HG03196 (cell line): ENCODE measurements around the gene TNPO1.
"Not testable (repeated sequence)": the region's sequence is repeated elsewhere in the genome, so short reads cannot be mapped to it uniquely, and the experiment has no call there.

Source experiments
- ATAC-seq: cut with Tn5 transposase; IDR thresholded peaks from one replicate; pipeline ENCODE4 v1.9.1; 2021; ENCODE audit not compliant: unreplicated experiment

Gene TNPO1

DNA sequence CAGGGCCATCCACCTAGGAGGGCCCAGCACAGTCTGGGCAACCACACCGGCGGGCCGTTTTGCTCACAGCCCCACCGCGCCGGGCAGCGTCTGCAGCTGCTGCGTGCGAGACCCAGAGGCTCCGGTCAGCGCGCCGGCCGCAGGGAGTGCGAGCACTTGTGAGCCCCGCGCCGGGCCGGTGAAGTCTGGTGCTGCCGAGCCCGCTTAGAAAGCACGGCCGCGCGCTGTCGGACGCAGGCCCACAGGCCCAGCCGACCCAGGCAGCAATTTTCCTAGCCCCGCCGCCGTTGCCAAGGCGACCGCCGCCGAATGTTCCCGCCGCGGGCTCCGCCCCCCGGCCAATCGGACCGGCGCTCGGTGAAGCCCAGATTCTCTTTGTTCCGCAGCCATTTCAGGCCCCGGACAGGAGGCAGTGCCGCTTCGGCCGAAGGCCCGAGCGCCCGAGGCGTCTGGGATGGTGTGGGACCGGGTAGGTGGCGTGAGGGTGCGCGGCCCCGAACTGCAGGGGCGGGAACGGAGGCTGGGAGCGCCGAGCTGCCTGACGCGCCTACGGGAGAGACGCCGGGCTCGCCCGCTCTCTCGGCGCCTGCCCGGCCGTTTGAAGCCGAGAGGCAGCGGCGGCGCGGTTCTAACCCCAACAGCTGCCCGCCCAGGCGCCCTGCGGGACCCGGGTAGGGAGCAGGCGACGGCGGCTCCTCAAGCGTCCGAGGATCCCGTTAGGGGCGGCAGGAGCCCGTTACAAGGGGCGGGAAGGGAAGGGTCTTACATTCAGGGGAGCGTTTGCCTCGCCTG, at the start of gene TNPO1:
TSS of gene TNPO1 (plus strand) at position 378 of the 792 bp plus-strand sequence. CDS start at position 455, 77 bp downstream.
- peak; percentile 83 for ATAC-seq

DNA sequence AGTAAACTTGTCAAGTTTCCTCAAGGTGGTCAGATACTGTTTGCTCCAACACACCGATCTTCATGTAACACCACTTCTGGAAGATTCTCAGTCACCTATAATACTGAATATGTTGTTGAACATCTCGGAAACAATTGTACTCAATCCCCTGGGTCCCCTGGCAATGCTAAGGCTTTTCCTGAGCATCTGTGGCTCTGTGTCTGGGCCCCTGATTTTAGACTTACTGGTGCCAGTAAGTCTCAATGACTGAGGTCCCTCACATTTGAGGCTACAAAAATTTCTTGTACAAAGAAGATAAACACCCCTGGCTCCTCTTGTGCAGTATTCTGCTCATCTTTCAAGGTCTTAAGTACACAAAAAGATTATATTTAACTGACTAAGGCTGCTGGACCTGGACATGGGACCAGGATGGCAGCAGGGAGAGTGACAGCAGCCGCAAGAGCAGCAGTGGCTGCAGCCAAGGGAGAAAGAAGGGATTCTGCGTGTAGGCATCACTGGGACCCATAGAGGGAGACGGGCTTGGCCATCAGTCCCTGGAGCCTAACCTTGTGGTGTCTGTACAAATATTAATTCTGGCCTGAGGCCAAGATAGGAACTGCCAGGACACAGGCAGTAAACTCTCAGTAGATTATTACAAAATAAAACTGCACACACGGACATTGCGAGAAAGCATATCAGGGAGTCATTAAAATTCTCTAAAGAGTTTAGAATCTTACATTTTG, 49.0 kb upstream of the TNPO1 start:
- ATAC-seq, result no peak

DNA sequence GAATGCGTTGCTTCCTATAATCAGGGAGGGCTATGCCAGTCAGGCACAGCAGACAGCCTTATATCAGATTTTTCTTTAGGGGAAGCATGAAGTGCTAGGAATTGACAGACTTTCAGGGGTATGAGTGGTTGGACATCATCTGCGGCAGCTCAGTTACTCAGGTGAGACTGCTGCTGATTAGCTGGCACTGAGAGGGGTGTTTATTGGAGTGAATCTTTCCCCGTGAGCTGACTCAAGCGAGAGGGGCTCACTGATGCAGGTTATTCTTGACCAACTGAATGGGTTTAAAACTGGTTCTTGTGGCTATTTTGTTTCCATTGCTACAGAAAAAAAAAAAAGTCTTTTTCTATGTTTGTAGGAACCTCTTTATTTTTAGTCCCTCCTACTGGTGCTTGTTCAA, 46.2 kb upstream of the TNPO1 start:
- ATAC-seq, result no peak

DNA sequence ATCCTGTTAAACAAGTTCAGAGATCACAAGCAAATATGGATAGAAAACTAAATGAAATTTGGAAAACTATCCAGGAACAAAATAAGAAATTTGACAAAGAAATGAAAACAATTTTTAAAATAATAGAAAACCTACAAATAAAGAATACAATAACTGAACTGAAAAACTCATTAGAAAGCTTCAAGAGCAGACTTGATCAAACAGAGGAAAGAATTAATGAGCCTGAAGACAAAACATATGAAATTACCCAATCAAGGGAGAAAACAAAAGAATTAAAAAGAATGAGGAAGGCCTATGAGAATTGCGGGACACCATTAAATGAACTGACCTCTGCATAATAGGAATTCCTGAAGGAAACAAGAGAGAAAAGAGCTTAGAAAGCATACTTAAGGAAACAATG, 39.8 kb upstream of the TNPO1 start:
- no peak for ATAC-seq

DNA sequence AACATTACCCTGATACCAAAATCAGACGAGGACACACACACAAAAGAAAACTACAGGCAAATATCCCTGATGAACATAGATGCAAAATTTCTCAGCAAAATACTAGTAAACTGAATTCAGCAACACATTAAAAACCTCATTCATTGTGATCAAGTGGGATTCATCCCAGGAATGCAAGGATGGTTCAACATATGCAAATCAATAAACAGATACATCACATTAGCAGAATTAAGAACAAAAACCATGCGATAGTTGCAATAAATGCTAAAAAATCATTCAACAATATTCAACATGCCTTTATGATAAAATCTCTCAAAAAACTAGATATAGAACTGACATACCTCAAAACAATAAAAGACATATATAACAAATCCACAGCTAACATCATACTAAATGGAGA, 36.9 kb upstream of the TNPO1 start:
- ATAC-seq, result no peak

DNA sequence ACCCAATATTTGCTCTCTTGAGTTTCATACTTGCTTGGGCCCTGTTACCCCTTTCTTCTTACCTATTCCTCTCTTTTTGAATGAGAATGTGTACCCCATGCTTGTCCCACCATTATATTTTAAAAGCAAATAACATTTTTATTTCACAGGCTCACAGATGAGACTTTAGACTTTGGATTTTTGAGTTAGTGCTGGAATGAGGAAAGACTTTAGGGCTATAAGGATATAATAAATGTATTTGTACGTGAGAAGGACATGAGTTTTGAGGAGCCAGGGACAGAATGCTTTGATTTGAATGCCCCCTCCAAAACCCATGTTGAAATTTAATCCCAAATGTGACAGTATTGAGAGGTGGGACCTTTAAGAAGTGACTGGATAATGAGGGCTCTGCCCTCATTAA, 33.1 kb upstream of the TNPO1 start:
- ATAC-seq, result no peak

DNA sequence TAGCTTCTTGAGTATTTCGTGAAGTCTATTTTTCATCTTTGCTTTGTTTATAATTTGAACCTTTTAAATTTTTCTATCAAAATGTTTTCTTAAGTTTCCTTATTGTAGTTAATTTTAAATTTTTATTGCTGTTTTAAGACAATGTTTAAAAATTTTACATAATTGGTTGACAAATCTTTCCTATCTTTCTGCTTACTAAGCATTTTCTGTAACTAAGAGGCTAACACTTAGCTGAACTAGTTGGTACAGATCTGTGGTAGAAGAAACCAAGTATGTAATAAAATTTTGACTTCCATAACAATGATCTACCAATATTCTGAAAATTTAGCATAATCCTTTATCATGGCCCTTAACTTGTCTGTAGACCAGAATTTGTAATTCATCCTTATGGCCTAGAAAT, 32.3 kb upstream of the TNPO1 start:
- no peak for ATAC-seq

DNA sequence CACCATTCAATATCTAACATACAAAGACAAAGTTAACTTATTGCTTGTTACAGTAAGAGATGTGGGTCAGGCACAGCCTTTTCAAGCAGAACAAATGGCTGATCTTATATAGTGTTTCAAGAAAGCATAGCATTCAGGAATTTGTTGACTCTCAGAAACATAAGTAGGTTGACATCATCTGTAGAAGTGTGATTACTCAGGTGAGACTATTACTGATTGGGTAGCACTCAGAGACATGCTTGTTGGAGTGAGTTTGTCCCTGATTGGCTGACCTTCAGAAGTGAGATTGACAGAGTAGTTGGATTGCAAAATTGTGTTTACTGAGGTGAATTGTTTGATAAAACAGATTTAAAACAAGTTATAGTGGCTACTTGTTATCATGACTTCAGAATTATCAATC, 30.7 kb upstream of the TNPO1 start:
- no peak for ATAC-seq

DNA sequence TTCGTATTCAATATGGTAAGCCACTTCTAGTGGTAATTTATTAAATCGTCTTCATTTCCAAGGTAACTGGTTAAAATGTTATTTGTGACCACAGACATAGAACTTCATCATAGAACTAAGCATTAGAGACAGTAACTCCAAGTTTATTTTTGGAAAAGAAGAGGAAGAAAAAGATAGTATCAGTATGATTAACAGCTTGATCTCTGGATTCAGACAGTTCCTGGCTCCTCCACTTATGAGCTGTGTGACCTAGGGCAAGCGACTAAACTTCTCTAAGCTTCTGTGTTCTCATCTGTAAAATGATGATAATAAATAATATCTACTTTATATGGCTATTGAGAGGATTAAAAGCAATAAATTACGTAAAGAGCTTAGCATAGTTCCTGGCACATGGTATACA, 29.8 kb upstream of the TNPO1 start:
- no peak for ATAC-seq

DNA sequence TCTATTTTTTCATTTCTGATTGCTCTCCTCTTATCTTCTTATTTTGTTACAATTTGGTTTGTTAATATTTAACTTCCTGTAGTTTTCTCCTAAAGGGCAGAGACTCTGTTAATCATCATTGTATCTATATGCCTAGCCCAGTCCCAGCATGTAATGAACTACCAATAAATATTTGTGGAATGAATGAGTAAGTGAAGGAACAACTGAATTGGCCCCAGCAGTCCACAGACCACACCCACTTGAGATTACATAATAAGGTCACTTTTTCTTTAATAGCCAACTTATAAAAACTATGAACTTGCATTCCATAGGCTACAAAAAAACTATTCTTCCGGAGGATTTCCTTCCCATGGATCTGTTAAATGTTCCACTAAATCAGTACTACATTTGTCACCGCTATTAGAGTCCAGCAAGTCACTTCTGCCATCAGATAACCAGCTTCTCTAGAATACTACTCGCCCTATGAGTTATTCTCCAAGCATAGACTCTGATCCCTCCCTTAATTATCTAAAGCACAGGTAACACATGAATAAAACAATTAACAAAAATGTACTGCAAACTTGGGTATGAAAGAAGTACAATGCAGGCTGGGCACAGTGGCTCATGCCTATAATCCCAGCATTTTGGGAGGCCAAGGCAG, 27.5 kb upstream of the TNPO1 start:
- ATAC-seq, result no peak

DNA sequence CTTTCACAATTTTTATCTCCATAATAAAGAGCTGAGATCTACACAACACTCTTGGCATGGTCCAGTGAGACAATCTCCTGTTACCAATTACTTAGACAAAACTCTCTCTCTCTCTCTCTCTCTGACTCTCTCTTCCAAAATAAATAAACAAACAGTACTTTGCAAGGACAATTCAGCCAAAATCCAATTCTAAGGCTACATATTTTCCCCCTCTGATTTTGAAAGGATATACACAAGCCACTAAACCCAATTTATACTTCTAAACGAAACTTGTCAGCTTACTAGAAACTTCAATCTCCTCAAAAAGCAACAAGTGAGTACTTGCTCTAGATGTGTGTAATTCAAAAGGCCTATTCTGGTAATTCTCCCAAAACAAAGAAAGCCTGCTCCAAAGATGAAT, 26.3 kb upstream of the TNPO1 start:
- no peak for ATAC-seq

DNA sequence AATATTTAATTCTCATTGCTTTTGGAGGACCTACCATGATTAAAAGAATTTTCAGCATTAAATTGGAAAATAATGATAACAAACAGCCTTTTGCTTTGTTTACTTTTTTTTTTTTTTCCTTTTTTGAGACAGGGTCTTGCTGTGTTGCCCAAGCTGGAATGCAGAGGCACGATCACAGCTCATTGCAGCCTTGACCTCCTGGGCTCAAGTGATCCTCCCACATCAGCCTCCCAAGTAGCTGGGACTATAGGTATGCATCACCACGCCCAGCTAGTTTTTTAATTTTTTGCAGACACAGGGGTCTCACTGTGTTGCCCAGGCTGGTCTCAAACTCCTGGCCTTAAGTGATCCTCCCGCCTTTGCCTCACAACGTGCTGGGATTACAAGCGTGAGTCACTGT, 23.8 kb upstream of the TNPO1 start:
- ATAC-seq, result not testable (repeated sequence)

DNA sequence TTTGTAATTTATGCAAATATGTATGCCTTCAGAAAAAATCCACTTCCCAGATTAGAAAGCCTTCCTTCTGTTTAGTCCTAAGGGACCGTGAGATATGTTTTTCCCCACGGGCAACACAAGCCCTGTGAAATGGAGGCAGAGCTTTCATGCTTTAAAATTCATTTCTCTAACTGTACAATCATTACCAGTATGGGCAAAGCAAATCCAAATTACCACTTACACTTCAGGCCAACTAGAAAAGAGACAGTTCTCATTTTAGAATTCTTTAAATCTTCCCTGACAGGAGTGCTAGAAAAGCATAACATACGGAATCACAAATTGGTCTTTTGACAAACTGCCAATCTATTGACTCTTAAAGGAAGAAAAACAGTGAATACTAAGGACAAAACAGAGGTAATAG, 20.5 kb upstream of the TNPO1 start:
- no peak for ATAC-seq

DNA sequence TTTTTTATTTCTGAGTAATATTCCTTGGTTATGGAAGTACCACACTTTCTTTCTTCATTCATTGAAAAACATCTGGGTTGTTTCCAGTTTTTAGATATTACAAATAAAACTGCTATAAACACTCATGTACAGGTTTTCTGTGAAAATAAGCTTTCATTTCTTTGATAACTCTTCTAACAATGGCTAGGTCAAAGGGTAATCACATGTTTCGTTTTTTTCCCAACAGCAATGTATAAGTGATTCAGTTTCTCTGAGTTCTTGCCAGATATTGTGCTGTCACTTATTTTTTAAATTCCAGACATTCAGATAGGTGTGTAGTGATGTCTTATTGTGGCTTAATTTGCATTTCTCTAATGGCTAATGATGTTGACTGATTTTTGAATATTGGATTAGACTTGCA, 16.7 kb upstream of the TNPO1 start:
- no peak for ATAC-seq

DNA sequence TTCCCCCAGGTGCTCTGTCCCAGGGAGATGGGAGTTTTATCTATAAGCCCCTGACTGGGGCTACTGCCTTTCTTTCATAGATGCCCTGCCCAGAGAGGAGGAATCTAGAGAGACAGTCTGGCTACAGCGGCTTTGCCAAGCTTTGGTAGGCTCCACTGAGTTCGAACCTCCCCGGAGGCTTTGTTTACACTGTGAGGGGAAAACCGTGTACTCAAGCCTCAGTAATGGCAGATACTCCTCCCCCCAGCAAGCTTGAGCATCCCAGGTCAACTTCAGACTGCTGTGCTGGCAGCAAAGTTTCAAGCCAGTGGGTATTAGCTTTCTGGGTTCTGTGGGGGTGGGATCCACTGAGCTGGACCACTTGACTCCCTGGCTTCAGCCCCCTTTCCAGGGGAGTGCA, 7.8 kb upstream of the TNPO1 start:
- ATAC-seq, result not testable (repeated sequence)

DNA sequence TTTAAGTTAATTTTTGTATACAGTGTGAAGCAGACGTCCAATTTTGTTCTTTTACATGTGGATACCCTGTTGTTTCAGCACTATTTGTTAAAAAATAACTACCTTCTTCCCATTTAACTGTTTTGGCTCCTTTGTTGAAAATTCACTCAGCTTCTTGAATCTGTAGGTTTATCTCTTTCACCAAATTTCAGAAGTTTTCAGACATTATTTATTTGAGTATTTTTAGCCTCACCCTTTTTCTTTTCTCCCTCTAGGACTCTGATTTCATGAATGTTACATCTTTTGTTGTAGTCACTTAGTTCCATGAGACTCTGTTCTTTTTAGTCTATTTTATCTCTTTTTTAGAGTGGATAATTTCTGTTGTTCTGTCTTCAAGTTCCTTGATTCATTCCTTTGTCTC, 4.6 kb upstream of the TNPO1 start:
- ATAC-seq, result no peak

DNA sequence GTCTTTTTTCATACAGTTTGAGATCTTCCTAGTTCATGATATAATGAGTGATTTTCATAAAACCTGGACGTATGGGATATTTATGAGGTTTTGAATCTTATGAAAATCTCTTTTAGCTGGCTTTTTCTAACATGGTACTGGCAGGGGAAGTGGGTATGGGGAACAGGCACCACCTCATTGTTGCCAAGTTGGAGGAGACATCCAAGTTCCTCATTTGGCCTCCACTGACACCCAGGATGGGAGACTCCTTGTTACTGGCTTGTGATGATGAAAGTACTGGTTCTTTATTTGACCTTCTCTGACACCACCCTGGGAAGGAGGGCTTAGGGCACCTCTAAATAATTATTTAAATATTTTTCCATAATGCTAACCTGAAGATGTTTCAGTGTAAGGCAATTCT, 4.0 kb upstream of the TNPO1 start:
- ATAC-seq, result no peak

DNA sequence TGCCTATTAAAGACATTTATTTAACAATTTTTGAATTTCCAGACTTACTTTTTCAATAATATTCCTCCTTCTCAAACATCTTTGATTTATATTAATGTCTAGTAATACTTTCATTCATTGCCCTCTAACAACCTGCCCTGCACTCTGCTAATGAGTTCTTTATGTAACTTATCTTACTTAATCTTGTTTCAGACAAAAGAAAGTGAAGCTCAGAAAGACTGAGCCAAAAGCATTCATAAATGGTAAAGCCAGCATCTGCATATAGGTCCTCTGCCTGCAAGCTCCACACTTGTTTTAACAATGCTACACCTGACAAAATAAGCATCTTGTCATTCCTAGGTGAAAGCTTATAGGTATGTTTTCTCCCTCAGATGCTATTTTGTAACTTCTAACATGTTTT, 2.4 kb upstream of the TNPO1 start:
- no peak for ATAC-seq

DNA sequence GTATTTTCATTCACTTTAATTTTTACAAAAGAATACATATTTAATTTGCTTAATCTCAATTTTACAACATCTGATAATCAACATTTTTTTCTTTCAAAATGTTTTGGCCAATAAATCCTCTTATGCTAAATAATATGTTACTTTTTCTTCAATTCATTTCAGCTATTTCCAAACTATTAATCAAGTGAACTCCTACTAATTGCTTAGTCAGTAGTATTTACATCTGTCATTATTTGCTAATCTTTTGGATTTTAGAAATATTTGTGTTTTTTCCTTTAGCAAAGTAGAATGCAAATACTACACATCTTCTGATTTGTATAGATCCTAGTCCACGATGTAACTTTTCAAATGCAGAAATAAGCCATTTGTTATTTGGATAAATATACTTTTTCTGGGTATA, 1.6 kb upstream of the TNPO1 start:
- no peak for ATAC-seq

DNA sequence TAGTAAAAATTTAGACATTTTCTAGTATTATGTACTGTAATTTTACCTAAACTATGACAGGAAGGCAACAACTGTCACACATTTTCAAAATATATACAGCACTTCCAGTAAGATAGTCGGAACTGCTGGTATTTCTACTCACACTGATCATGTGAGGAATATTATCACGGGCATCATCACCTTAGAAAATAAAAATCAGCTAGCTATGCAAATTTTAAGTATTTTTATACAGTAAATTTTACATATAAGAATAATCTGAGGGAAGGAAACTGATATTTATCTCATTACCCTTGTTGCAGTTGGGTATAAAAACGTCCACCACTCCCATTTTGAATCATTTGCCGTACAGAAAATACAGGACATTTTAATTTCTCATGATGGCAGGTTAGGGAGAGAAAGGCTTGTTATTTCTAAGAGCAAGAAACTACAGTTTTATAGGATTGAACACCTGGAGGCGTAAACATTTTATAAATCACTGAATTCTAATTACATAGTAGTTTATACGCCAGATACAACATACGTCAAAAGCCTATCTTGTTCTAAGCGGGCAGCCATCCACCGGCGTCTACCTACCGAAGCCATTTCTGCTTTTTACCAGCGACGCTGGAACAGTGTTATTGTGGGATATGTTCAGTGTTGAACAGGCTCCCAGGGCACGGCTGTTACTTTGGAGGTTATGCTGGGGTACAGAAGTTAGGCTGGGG, 729 bp upstream of the TNPO1 start:
- no peak for ATAC-seq

DNA sequence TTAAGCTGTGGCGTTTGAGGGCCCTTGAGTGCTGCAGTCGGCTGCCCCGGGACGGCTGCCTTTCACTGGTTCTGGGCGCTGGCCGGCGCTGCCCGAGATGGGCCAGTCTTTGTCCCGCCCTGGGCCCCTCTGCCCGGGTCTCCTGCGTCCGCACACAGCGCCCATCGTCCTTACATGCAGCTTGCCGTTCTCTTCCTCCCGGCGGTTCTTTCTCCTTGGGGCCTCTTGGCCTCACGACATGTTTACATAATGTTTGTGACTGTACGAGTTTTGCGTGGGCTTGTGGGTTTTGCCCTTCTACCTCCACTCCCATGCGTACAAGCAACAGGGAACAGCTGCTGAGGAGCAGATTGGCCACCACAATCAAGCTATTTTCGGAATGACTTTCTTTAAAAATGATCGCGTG, 618 bp downstream of the TNPO1 start:
- peak; percentile 31 for ATAC-seq
